Measurements from ENCODE around the gene UROS.

GRCh38 chr10:125843603-125844329, 20.7 kb upstream of the UROS start:
- TF ChIP-seq POLR2AphosphoS5 (IDR thresholded peaks at IDR 0.05) (no peak), CTCF (IDR thresholded peaks at IDR 0.05) (no peak), POLR2A (IDR thresholded peaks at IDR 0.05; ENCODE audit: low read depth) (no peak), EP300 (IDR thresholded peaks at IDR 0.05) (no peak)
